ENCODE results near the gene MRPS22.
A peak's percentile ranks its signal among the peaks of the same experiment; 100 is the strongest.
"Not testable (repeated sequence)": the region's sequence is repeated elsewhere in the genome, so short reads cannot be mapped to it uniquely, and the experiment has no call there.

The MRPS22 gene

GRCh38 chr3:139312959-139313358 is 30.9 kb upstream of the MRPS22 start:
- DNase-seq, result no peak

- DNase-seq, result no peak
Observed at GRCh38 chr3:139313921-139314320, 29.9 kb upstream of the MRPS22 start.

GRCh38 chr3:139317215-139317614 is 26.6 kb upstream of the MRPS22 start:
- no peak for DNase-seq

GRCh38 chr3:139317660-139318430 is 26.0 kb upstream of the MRPS22 start:
- no peak for DNase-seq

- DNase-seq, result no peak
Observed at GRCh38 chr3:139318431-139318816, 25.4 kb upstream of the MRPS22 start.

- DNase-seq, result no peak
Observed at GRCh38 chr3:139318826-139319225, 25.0 kb upstream of the MRPS22 start.

GRCh38 chr3:139319428-139320402 is 24.1 kb upstream of the MRPS22 start:
- no peak for DNase-seq

GRCh38 chr3:139320551-139321309 is 23.1 kb upstream of the MRPS22 start:
- DNase-seq, result no peak

GRCh38 chr3:139322346-139322745 is 21.5 kb upstream of the MRPS22 start:
- DNase-seq, result no peak

GRCh38 chr3:139323146-139323545 is 20.7 kb upstream of the MRPS22 start:
- DNase-seq, result no peak

GRCh38 chr3:139324456-139324855 is 19.4 kb upstream of the MRPS22 start:
- no peak for DNase-seq

GRCh38 chr3:139325551-139325950 is 18.3 kb upstream of the MRPS22 start:
- DNase-seq, result no peak

- DNase-seq, result no peak
Observed at GRCh38 chr3:139326131-139326530, 17.7 kb upstream of the MRPS22 start.

- no peak for DNase-seq
Observed at GRCh38 chr3:139326707-139327106, 17.1 kb upstream of the MRPS22 start.

- DNase-seq, result no peak
Observed at GRCh38 chr3:139327231-139327630, 16.6 kb upstream of the MRPS22 start.

GRCh38 chr3:139327861-139328260 is 16.0 kb upstream of the MRPS22 start:
- DNase-seq, result no peak

- no peak for DNase-seq
Observed at GRCh38 chr3:139328356-139328755, 15.5 kb upstream of the MRPS22 start.

- DNase-seq, result peak; percentile 80
Observed at GRCh38 chr3:139329364-139329850, 14.4 kb upstream of the MRPS22 start.

- no peak for DNase-seq
Observed at GRCh38 chr3:139332092-139332491, 11.7 kb upstream of the MRPS22 start.

GRCh38 chr3:139334675-139335074 is 9.1 kb upstream of the MRPS22 start:
- not testable (repeated sequence) for DNase-seq

GRCh38 chr3:139338405-139338804 is 5.4 kb upstream of the MRPS22 start:
- no peak for DNase-seq

- DNase-seq, result no peak
Observed at GRCh38 chr3:139339219-139339906, 4.5 kb upstream of the MRPS22 start.
